HuH-7 (cell line): ENCODE results near the gene AMN.

Experiments used
- DNase-seq: peaks from one replicate; pipeline ENCODE4 v3.0.0; 2011; ENCODE audit warnings: low spot score

Gene AMN

DNA sequence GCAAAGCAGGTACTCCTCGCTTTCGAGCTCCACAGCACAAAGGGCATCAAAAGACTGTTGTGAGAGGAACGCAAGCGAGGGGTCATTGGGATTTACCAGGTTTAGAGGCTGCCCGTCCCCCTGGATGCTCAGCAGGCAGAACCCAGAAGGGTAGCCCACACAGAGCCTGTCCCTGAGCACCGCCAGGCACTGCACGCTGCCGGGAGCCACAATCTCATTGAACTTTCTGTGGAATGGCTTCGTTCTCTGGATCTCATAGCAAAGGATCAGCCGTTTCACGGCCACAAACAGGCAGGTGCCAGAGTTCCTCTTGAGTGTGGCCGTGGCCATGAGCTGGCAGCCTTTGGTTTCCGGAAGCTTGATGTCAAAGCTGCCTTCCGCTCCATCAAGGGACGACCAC, 21.5 kb downstream of the AMN start:
- no peak for DNase-seq

DNA sequence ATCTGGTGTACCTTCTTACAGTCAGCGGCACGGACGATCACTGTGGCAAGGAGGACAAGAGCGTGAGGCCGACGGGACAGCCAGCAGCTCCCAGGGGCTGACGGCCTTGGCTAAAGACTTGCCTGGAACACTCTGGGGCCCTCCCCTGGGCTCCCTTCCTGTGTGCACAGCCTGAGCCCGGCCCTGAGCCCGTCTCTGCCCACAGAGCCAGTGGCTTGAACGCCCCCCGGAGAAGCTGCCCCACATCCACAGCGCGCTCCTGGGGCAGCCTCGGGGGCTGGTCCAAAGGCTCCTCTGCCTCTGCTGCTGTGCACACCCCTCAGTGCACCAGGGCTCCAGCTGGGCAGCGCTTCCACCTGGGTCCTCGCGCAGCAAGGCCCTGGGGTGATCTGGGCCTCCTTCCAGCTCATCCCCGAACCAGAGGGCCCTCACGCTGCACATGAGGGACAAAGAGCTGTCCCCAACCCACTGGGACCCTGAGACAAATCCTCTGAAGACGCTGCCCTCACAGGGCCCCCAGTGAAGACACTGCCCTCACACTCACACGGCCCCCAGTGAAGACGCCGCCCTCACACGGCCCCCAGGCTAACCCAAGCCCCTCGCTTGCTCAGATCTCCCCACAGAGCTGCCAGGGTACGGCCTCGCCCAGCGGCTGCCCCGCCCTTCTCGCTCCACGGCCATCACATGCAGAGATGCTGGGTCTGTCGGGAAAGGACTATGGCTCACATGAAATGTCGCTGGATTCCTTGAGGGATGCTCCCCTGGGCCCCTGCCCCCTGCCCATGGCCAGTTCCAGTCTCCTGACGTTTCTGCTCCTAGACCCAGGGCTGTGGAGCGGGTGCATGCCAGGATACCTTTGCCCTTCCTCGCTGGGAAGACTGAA, 22.2 kb downstream of the AMN start:
- DNase-seq = no peak

DNA sequence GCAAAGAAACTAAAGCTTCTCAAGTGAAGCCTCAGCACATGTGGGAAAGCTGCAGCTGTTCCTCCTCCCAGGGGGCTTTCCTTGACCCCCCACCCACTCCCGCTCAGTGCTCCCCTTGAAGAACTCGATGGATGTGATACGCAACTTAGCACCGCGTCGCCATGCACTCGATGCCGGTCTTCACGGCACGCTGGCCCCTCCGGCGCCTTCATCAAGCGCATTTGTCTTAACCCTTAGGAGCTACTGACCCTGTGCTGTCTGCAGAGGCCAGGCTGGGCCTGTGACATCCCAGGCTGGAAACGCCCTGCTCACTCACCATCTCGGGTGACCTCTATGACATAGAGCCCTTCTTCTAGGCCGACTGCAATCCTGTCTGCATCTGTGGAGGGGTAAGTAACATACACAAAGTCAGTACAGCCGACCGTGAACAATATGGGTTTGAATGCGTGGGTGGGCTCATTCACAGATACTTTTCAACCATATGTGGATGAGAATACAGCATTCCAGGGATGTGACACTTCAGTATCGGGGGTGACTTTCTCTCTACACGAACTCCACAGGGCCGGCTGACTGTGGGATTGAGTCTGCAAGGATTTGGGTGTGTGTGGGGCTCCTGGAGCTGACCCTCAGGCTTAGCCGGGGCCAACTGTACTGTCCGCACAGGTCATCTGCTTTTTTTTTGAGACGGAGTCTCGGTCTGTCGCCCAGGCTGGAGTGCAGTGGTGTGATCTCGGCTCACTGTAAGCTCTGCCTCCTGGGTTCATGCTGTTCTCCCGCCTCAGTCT, 23.1 kb downstream of the AMN start:
- DNase-seq = no peak

DNA sequence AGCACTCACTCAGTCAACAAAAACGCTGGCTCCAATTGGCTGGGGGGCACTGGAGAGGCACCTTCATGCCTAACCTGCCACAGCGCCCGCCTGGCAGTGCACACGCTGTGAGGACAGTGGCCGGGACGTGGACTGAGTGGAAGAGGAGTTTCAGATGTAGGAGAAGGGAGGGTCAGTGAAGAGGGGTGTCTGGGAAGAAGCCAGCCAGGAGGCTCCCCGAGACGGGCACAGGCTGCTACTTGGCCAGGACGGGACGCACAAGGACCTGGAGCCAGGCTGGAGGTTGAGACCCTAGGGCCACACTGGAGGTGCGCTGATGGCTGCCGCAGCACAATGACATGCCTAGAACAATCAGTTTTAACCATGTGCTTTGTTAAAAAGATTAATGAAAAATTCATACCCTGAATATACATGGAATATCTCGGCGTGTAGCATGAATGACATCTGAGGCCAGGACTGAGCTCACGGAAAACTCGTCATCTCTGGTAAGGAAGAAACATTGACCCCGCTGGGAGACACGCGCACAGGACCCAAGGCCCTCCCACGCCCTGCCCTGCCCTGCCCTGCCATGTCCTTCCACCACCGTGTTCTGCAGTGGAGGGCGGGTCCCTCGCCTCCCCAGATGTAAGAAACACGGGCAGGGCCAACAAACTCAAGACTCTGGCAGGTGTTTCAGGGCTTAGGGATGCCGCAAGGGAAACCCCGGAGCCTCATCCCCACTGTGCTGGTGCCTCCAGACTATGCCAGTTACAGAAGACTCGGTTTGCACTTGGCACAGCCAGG, 25.0 kb downstream of the AMN start:
- no peak for DNase-seq

DNA sequence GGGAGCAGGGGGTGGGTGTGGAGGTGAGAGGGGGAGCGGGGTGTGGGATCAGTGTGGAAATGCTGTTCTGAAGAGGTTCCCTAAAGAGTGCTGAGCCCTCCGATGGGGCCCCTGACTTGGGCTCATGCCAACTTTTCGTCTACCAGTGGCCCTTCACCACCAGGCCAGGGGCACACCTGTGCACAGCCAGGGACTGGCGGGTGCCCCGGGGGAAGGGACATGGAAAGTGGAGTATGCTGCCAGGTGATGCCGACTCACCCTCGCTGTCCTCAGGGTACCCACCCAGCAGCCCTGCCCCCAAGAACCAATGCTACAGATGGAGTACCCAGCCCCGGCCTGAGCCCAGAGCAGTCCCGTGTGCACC, 26.2 kb downstream of the AMN start:
- no peak for DNase-seq

DNA sequence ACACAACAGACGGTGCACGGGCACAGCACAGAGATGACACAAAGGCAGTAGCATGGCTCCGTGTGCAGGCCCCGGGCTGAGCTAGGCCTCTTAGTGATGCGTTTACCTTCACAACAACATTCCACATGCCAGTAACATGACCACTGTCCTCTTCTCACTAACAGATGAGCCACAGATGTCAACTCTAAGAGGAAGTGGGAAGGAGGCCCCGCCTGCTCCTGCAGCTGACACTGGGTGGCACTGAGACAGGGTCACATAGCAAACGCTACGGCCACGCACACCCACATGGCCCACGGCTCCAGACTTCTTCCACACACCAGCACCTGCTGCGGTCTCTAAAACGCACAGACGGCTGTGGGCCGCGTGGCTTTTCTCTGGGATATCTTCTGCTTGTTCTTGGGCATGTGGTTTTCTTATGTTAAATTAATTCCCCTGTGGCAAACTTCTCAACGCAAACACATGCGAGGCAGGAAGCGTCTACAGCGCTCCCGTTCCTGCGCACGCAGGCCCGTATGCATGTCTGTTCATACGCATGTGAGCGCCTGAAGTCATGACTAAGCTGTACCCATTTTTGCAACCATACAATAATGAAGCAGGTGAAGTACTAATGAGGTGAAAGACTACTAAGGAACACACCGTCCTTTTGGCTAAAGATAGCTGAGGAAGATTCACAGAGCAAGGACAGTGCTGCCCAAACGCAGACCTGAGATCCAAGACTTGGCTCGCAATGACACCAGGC, 26.8 kb downstream of the AMN start:
- DNase-seq = no peak

DNA sequence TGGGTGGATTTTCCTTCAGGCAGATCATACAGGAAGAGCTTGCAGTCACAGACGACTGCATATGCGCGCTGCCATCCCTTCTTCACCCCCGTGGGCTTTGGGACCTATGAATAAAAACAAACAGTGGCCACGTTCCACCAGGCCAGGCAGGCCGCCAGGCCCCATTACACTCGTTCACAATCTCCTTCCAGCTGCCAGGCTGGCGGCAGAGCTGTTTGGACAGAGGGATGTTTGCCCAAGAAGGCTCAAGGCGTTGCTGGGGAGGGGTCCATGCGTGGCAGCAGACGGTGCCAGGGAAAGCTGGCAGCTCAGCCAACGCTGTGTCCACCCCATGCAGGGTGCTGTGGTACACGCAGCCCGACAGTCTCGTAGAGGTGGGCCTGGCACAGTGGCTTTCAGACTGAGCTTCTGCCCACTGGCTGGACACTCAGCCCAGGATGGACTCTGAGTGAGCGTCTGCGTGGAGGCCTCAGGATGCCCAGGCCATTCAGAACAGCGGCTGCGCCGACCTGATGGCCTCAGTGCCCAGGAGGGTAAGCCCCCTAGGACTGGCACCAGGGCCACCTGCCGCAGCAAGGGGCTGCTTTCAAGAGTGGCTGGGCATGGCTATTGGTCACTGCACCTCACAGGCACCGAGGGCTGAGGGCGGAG, 27.5 kb downstream of the AMN start:
- no peak for DNase-seq

DNA sequence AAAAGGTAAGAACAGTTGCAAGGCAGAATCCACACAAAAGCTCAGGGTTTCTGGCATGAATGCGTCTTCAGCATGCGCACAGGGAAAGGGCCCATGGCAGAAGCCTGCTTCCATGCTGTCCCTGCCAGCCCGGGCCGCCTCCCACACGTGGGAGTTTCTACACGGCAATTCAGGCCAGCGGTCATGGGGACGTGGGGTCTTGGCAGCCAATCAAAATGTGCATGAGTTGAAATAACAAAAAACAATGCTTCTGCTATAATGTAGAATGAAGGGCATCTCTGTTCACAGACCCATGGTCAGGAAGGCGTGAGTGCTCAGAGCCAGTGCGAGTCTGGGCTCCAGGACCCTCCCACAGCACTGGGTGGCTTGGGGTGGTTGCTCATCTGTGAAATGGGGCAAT, 28.6 kb downstream of the AMN start:
- DNase-seq = no peak

DNA sequence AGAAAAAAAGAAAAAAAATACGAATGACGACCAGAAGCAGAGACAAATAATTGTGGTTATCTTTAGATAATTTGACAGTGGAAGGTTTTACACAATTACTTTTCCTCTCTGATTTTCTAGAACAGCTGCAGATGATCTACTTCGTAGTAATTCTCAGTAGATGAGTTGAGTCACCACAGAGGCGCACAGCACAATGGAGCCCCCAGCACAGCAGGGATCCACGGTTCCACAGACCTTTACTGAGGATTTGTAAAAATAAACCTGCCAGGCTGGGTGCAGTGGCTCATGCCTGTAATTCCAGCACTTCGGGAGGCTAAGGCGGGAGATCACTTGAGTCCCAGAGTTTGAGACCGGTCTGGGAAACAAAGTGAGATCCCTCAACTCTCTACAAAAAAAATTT, 29.3 kb downstream of the AMN start:
- no peak for DNase-seq

DNA sequence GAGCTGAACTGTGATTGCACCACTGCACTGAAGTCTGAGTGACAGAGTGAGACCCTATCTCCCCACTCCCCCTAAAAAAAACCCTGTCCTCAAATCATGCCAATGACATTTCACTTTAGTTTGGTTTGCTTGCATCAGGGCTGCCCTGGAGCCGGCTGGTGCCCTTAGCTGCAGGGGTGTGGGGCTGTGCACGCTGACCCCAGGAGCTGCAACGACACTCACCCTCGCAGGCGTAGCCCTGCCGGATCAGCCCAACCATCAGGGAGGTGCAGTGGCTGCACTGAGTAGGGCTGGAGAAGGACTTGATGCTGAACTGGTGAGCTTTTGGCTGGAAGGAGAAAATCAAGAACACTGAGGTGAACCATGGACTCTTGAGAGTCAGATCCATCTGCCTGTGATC, 29.8 kb downstream of the AMN start:
- no peak for DNase-seq

DNA sequence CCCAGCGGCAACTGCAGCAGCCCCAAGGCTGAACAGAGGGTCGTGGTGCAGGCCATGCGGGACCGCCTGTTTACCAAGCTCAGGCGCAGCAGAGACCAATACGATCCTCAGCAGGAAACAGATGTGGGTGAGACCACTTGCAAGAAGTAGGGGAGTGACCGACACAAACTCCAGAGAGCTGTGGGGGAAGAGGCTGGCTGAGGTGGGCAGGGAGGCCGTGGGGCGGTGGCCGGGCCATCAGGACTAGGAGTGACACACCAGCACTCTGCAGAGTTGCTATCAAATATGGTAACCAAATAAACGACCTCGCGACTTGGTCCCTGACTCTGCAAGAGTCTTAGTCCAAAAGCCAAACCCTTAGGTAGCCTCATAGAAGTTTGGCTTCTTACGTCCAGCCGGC, 30.6 kb downstream of the AMN start:
- no peak for DNase-seq

DNA sequence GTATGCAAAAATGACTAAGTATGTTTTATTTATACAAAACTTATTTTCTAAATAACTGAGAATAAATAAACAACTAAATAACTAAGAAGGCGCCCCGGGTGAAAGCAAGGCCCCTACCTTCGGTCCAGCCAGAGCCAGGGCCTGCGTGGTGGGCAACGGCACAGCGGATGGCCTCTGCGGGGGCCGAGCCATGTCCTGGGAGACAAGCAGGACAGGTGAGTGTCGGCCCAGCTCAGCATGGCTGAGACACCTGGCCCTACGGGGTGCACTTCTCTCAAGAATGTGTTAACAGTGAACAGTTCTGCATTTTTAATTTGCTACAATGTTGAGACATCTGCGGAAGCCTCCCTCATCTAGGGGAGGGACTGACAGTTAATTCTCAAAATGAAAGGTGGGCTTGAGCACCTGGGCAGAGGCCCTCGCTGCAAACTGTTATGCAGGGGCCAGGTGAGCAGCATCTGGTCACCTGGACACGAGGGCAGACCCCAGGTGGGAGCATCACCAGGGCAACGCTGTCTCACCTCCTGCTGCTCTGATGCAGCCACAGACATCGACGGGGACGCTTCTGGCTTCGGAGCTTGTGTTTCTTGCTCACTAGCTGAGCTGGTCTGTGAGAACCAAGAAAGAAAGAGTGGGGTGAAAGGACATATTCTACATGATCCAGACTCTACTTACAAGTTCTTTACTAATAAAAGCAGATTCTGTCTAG, 31.8 kb downstream of the AMN start:
- DNase-seq = no peak

DNA sequence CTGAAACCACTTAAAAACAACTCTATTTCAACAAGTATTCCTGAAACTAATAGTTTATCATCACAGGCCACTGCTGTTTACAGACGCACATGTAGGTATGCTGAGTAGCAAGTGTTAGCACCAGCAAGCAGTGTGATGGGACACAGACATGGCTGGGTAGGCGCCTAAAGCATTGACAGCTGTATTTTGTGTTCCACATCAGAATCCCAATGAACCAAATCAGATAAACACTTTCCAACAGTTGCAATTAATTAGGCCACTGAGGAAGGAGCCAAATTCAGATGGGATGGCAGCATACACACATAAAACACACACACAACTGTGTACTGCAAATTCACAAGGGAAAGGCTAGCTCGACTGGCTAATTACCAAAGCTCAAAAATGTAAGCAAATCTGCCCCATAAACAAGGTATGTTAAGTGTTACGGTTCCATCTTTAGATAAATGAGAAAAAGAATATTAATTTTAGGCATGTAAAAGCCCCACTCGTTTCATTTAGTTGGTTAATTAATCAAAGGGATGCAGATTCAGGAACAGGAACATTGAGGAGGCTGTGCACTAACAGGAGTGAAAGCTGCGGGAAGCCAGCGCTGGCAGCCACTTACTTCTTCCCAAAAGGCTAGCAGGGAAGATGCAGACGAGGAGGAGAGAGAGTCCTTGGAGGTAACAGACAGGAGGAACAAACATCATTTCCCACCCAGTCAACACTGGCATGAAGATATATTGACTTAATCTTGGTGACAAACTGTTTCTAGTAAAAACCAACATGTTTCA, 33.4 kb downstream of the AMN start:
- DNase-seq = no peak

DNA sequence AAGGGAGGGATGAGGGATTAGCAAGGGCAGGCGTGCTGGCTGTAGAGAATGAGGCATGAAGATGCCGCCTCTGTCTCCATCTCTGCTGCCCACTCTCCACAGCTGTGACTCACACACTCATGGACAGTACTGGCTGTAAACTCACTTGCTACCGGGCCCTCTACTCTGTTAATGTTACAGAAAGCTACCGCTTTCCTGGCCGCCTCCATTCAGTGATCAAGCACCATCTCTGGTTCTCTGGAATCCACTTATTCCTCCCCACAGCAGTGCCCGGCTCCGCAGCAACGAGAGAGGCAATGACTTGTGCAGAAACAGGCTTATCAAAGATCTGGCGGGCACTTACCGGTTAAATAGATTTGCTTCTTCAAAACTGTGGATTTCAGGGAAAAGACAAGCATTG, 34.8 kb downstream of the AMN start:
- DNase-seq = no peak

DNA sequence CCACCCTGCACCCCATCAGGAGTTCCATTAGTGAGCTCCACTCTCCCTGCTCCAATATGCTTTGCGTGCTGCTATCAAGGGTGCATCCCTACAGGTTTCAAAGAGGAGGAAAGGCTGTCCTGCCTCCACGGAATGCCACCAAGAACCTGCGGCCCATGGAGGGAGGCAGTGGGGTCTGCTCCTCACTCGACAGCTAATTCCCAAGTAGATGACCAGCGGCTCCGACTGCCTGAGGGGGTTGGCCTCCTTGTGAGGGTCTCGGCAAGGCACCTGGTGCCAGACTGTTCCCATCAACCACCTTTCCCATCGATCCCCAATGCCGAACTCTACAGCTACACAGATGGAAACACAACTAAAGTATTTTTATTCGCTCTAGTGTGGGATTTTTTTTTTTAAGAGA, 36.0 kb downstream of the AMN start:
- no peak for DNase-seq

DNA sequence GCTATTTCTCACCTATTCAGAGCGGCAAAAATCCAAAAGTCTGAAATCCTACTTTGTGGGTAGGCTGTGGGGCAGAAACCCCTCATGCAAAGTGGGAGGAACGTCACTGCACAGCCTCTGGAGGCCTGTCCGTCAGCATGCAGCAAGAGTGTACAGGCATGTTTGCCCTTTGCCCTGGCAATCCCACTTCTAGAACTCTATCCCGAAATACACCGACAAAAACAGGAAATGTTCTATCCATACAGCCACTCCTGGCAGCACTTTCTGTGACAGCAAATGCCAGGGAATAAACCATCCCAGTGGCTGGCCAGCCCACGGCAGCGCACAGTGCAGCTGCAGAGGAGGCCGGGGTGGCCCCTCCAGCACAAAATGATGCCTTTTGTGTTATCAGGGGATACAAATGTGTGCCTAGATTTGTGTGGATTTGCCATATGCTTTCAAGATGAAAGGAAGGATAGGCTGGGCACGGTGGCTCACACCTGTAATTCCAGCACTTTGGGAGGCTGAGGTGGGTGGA, 39.7 kb downstream of the AMN start:
- no peak for DNase-seq

DNA sequence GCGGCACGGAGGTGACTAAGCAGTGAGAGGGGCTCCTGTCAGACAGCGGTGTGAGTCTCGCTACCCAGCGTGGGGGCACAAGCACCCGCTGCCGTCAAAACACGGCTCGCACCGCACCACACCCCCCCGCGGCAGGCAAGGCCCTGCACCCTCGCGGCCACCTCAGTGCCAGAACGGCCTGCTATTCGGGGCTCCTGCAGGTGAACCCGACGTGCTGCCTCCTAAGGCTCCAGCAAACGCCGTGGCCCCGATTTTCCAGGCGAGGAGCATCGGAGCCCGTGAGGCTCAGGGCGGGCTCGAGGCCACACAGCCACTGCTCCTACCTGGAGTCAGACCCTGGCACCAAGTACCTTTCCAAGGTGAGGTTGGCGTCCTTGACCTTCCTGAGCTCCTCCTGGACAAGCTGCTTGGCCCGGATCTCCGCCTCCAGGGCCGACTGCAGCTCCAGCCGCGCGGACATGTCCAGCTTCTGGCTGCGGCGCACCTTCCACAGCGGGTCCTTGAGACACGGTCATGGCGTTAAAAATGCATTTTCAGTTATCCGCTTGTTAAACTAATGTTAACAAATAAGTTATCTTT, 41.8 kb downstream of the AMN start:
- DNase-seq = no peak

DNA sequence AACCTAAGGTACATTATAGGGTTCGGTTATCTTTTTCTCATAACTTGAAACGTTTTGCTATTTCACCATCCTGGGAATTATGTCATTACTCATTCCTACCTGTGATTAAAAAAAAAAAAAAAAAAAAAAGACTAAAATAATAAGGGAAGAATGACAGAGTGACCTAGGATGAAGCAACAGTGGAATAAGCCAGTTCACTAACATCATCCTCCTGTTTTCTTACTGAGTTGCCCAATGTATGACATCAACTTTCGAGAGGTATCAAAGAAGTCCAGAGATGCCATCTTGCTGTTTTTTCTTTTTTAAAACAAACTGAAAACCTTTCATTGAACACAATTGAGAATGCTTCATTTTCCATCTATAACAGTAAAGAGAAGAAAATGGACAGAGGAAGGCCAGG, 42.8 kb downstream of the AMN start:
- DNase-seq = no peak

DNA sequence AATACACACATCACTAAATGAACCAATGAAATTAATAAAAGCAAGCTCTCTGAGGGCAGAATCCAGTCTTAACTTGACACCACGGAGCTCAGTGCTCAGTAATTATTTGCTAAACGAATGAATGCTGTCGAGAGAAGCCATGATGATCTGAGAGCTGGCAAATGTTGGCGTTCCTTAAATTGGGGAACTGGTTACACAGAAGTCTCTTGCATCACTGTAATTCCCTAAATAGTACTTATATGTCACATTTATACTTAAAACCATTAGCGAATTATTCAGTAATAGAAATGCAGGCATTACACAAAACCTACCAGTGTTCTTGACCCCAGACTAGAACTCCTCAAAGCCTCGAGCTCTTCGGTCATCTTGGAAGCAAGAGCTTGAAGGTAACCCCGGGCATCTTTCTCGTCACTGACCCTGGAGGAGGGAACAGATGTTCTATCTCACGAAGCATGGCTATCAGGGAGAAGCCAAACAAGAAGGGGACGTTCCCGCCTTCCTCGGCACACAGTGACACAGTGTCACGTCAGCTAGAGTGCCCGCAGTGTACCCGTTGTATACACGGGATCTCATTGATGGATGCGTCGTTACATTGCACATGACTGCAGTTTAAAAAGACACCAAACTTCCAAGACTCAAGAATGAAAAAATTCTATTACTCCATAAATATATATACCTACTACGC, 43.6 kb downstream of the AMN start:
- no peak for DNase-seq
